Endothelial cell of umbilical vein (primary cell): ENCODE results near the gene MED26.

ENCODE experiments used
- CTCF ChIP-seq, 2 donors: IDR thresholded peaks; 1 replicate in 1 of 2; 2 replicates in 1 of 2; pipeline ENCODE4 v1.5.1; 2011; ENCODE audit warnings: low read length in 2 of 2, mild to moderate bottlenecking in 2 of 2, moderate library complexity in 2 of 2, control low read depth in 1 of 2, inconsistent platforms in 1 of 2, low read depth in 1 of 2; ENCODE audit not compliant: insufficient read depth in 1 of 2; ENCODE audit errors: extremely low read depth in 1 of 2
- EZH2 ChIP-seq: IDR thresholded peaks from 2 replicates; pipeline ENCODE4 v1.6.1; 2012; ENCODE audit warnings: borderline replicate concordance, low read depth, mild to moderate bottlenecking, moderate library complexity, low read length, inconsistent platforms; ENCODE audit not compliant: severe bottlenecking
- FOS ChIP-seq: IDR thresholded peaks from 2 replicates; pipeline ENCODE4 v1.6.1; 2011; ENCODE audit warnings: mild to moderate bottlenecking, low read length, moderate library complexity, borderline replicate concordance; ENCODE audit not compliant: insufficient read depth
- GATA2 ChIP-seq: IDR thresholded peaks from 2 replicates; pipeline ENCODE4 v1.7.0; 2011; ENCODE audit warnings: low read depth, mild to moderate bottlenecking, moderate library complexity, mixed read lengths, low read length; ENCODE audit not compliant: insufficient read length, insufficient read depth
- MAX ChIP-seq: IDR thresholded peaks from 2 replicates; pipeline ENCODE4 v1.6.1; 2011; ENCODE audit not compliant: insufficient read depth, insufficient read length
- MYC ChIP-seq: IDR thresholded peaks from one replicate; pipeline ENCODE4 v1.6.1; 2011; ENCODE audit warnings: mild to moderate bottlenecking, low read depth, low read length
- POLR2A ChIP-seq: IDR thresholded peaks from 2 replicates; pipeline ENCODE4 v1.6.1; 2012; ENCODE audit warnings: low read depth, mild to moderate bottlenecking, control low read depth, low read length
- POLR2AphosphoS5 ChIP-seq: IDR thresholded peaks from 2 replicates; pipeline ENCODE4 v1.6.1; 2012; ENCODE audit warnings: low read depth, mild to moderate bottlenecking, control low read depth, low read length, moderate library complexity; ENCODE audit not compliant: insufficient read depth

GRCh38 chr19:16575282-16575681 is 52.7 kb downstream of the MED26 start:
- TF ChIP-seq POLR2A (no peak), POLR2AphosphoS5 (no peak), CTCF (IDR thresholded peaks at IDR 0.05; ENCODE audit: extremely low read depth in 1 of 2, insufficient read depth in 1 of 2, low read depth in 1 of 2, low read length in 2 of 2) (no peak), MYC (no peak), FOS (no peak), EZH2 (no peak), GATA2 (no peak), MAX (no peak)
